SK-N-SH (cell line): ENCODE measurements around the gene MGAT5. TPM values are rescaled to one million over a fixed set of nuclear protein-coding genes. Genes with fewer than 3 reads are reported as not detected.
"Not testable (repeated sequence)": the region's sequence is repeated elsewhere in the genome, so short reads cannot be mapped to it uniquely, and the experiment has no call there.

Source experiments
- CTCF ChIA-PET: fragments of 300-600, 350-600 bp; formaldehyde crosslinking; extraction: SDS; loops from one replicate; lab custom pipeline; 2021; lab: Yijun Ruan, JAX
- POLR2A ChIA-PET: fragments of 350-600 bp; sonication (Branson Sonifier 250); formaldehyde crosslinking; extraction: SDS; loops from one replicate; lab custom pipeline; 2020; ENCODE audit warnings: antibody characterized with exemption, inconsistent platforms; lab: Yijun Ruan, JAX
- DNase-seq: peaks from one replicate; pipeline ENCODE4 v3.0.0; 2012
- H2AFZ ChIP-seq: fragments of 200-600 bp; sonication (generic); 2 replicates; pipeline ENCODE4 v1.8.1; 2016; ENCODE audit warnings: antibody characterized with exemption, mild to moderate bottlenecking, low read depth
- H3F3A ChIP-seq: fragments of 200-600 bp; sonication (generic); replicated peaks from 2 replicates; pipeline ENCODE3; 2016; ENCODE audit warnings: antibody characterized with exemption, mild to moderate bottlenecking; ENCODE audit not compliant: insufficient read depth
- H3K27ac ChIP-seq, 2 experiments: fragments of 200-500 bp in 1 of 2; fragments of 200-600 bp in 1 of 2; sonication (Bioruptor generic) in 1 of 2; sonication (generic), shearing (Covaris generic) in 1 of 2; 2 replicates each; pipeline versions ENCODE4 v1.5.1 to v1.6.1; 2014 to 2016; ENCODE audit warnings: low read depth in 2 of 2, inconsistent platforms in 1 of 2, low read length in 1 of 2, mild to moderate bottlenecking in 1 of 2, mixed read lengths in 1 of 2
- H3K27me3 ChIP-seq: fragments of 200-600 bp; sonication (generic), shearing (Covaris generic); 2 replicates; pipeline ENCODE4 v1.6.1; 2016; ENCODE audit warnings: mixed run types; ENCODE audit not compliant: insufficient read depth
- H3K36me3 ChIP-seq, 2 experiments: fragments of 200-500 bp in 1 of 2; fragments of 200-600 bp in 1 of 2; sonication (Bioruptor generic) in 1 of 2; sonication (generic) in 1 of 2; replicated peaks in 1 of 2; 2 replicates each; pipeline versions ENCODE3 to v1.5.1; 2014 to 2016; ENCODE audit warnings: low read length in 1 of 2, mild to moderate bottlenecking in 1 of 2; ENCODE audit not compliant: insufficient read depth in 2 of 2, control insufficient read depth in 1 of 2
- H3K4me1 ChIP-seq, 2 experiments: fragments of 200-500 bp in 1 of 2; fragments of 200-600 bp in 1 of 2; sonication (Bioruptor generic) in 1 of 2; sonication (generic), shearing (Covaris generic) in 1 of 2; 2 replicates each; pipeline versions ENCODE4 v1.5.1 to v1.6.1; 2014 to 2016; ENCODE audit warnings: low read depth in 1 of 2, low read length in 1 of 2, mixed run types in 1 of 2; ENCODE audit not compliant: insufficient read depth in 2 of 2, control insufficient read depth in 1 of 2
- H3K4me2 ChIP-seq: fragments of 200-600 bp; sonication (generic), shearing (Covaris generic); 2 replicates; pipeline ENCODE4 v1.6.1; 2017; ENCODE audit warnings: mixed run types
- H3K4me3 ChIP-seq, 2 experiments: fragments of 200-500 bp in 1 of 2; fragments of 200-600 bp in 1 of 2; sonication (Bioruptor generic) in 1 of 2; sonication (generic), shearing (Covaris generic) in 1 of 2; 2 replicates each; pipeline versions ENCODE4 v1.5.1 to v1.8.1; 2014 to 2016; ENCODE audit warnings: low read depth in 2 of 2, inconsistent platforms in 1 of 2, low read length in 1 of 2, mild to moderate bottlenecking in 1 of 2, mixed read lengths in 1 of 2, moderate library complexity in 1 of 2
- H3K79me2 ChIP-seq: fragments of 200-600 bp; sonication (generic); 2 replicates; pipeline ENCODE4 v1.8.1; 2017; ENCODE audit warnings: mild to moderate bottlenecking; ENCODE audit not compliant: insufficient read depth
- H3K9ac ChIP-seq: fragments of 200-600 bp; sonication (generic); 2 replicates; pipeline ENCODE4 v1.6.1; 2017; ENCODE audit warnings: mixed run types
- H3K9me2 ChIP-seq: fragments of 200-600 bp; sonication (generic); 2 replicates; pipeline ENCODE4 v1.6.1; 2017; ENCODE audit warnings: mixed run types
- H3K9me3 ChIP-seq: fragments of 200-600 bp; sonication (generic); 2 replicates; pipeline ENCODE4 v1.6.1; 2017; ENCODE audit warnings: mixed run types, mild to moderate bottlenecking, moderate library complexity
- H4K20me1 ChIP-seq: fragments of 200-600 bp; sonication (generic); 2 replicates; pipeline ENCODE4 v1.6.1; 2017; ENCODE audit warnings: mild to moderate bottlenecking, mixed run types; ENCODE audit not compliant: insufficient read depth
- CHD2 ChIP-seq: fragments of 150-350 bp; IDR thresholded peaks from 2 replicates; pipeline ENCODE4 v1.6.1; 2018; ENCODE audit warnings: low read length; ENCODE audit not compliant: partially characterized antibody
- CTCF ChIP-seq: fragments of 200-600 bp; sonication (generic); IDR thresholded peaks from 2 replicates; pipeline ENCODE4 v1.6.1; 2017; ENCODE audit warnings: antibody characterized with exemption, mild to moderate bottlenecking, moderate library complexity
- EP300 ChIP-seq, 2 experiments: IDR thresholded peaks; 2 replicates each; pipeline versions ENCODE4 v1.4.0 to v1.6.1; 2012; ENCODE audit warnings: borderline replicate concordance in 1 of 2, low read depth in 1 of 2, low read length in 1 of 2
- EZH2phosphoT487 ChIP-seq: fragments of 200-600 bp; sonication (generic); IDR thresholded peaks from 2 replicates; pipeline ENCODE4 v1.6.1; 2017; ENCODE audit warnings: low read depth, mixed run types, mild to moderate bottlenecking, antibody characterized with exemption, moderate library complexity, borderline replicate concordance
- FOXJ3 ChIP-seq: sonication (generic); formaldehyde crosslinking; IDR thresholded peaks from 2 replicates; pipeline ENCODE4 v1.5.1; 2020; ENCODE audit warnings: mild to moderate bottlenecking, missing genetic modification reagents
- GABPA ChIP-seq: IDR thresholded peaks from 2 replicates; pipeline ENCODE4 v1.4.0; 2012; ENCODE audit warnings: low read depth, mild to moderate bottlenecking
- IRF3 ChIP-seq: fragments of 150-350 bp; IDR thresholded peaks from 2 replicates; pipeline ENCODE4 v1.6.1; 2016; ENCODE audit warnings: mild to moderate bottlenecking, low read depth, low read length
- JUND ChIP-seq: IDR thresholded peaks from 2 replicates; pipeline ENCODE4 v1.4.0; 2012
- MAX ChIP-seq: IDR thresholded peaks from 2 replicates; pipeline ENCODE4 v1.4.0; 2012; ENCODE audit warnings: low read depth
- PBX3 ChIP-seq: IDR thresholded peaks from 2 replicates; pipeline ENCODE4; 2012
- POLR2AphosphoS5 ChIP-seq: IDR thresholded peaks from 2 replicates; pipeline ENCODE4 v1.6.1; 2012; ENCODE audit warnings: low read depth, low read length
- RAD21 ChIP-seq: IDR thresholded peaks from 2 replicates; pipeline ENCODE4 v1.6.1; 2012; ENCODE audit warnings: mild to moderate bottlenecking, low read length
- RFX5 ChIP-seq: IDR thresholded peaks from 2 replicates; pipeline ENCODE4 v1.6.1; 2012; ENCODE audit warnings: mild to moderate bottlenecking, improper control_type of control experiment, low read length
- SIN3A ChIP-seq: IDR thresholded peaks from 2 replicates; pipeline ENCODE4 v1.6.1; 2012; ENCODE audit warnings: low read depth, mild to moderate bottlenecking, low read length, moderate library complexity, borderline replicate concordance
- TAF1 ChIP-seq: IDR thresholded peaks from 2 replicates; pipeline ENCODE4 v1.6.1; 2012; ENCODE audit warnings: low read depth, mild to moderate bottlenecking, low read length, moderate library complexity, borderline replicate concordance
- TEAD4 ChIP-seq: IDR thresholded peaks from 2 replicates; pipeline ENCODE4 v1.4.0; 2012; ENCODE audit warnings: mild to moderate bottlenecking, borderline replicate concordance; ENCODE audit not compliant: insufficient read depth
- USF1 ChIP-seq: IDR thresholded peaks from 2 replicates; pipeline ENCODE4 v1.4.0; 2012; ENCODE audit warnings: low read depth, borderline replicate concordance
- USF2 ChIP-seq: fragments of 150-350 bp; IDR thresholded peaks from 2 replicates; pipeline ENCODE4 v1.6.1; 2017; ENCODE audit warnings: antibody characterized with exemption, low read length, low read depth, borderline replicate concordance
- WGBS: methylation state at CpG from one replicate; pipeline ENCODE4 v1.1.6; 2017; ENCODE audit warnings: low lambda C conversion rate; 5-methylcytosine and 5-hydroxymethylcytosine counted together
- polyA plus RNA-seq, 3 experiments: library from polyadenylated mRNA; depleted of rRNA; stranded (reverse); fragments of >200 nt; gene quantifications; 2 replicates each; pipeline ENCODE4 v1.2.3, GENCODE V29; 2012

MGAT5 gene
- polyA plus RNA-seq, 1 of the 3 experiments (the other 2 are of a cell fraction), result 18.2 TPM

- TF ChIP-seq JUND (no peak), TEAD4 (no peak), TAF1 (no peak), SIN3A (no peak), EP300 (IDR thresholded peaks at IDR 0.05; ENCODE audit: borderline replicate concordance in 1 of 2, low read depth in 1 of 2, low read length in 1 of 2) (no peak)
These were observed 215.7 kb downstream of the MGAT5 start (continued) for GRCh38 chr2:134469516-134470115.

GRCh38 chr2:134470561-134471168 is 216.8 kb downstream of the MGAT5 start:
- no peak for DNase-seq
- Histone ChIP-seq H3K4me1 (no peaks in the 10 kb centered on the region), H3K9me2 (no peaks in the 10 kb centered on the region), H3K27ac (no peak overlapping the region), H3K4me3 (no peak overlapping the region), H4K20me1 (no peaks in the 10 kb centered on the region), H3K9ac (no peak overlapping the region), H3F3A (no peaks in the 10 kb centered on the region), H3K36me3 (no peaks in the 10 kb centered on the region), H2AFZ (no peak overlapping the region), H3K9me3 (no peaks in the 10 kb centered on the region), H3K4me2 (no peak overlapping the region), H3K79me2 (no peaks in the 10 kb centered on the region), H3K27me3 (no peaks in the 10 kb centered on the region)
- CTCF ChIA-PET, result interaction anchor here (1.3 to 2.4 kb wide), 2 partner anchors 10 to 20 kb away, joined by 7 to 10 read pairs; no protein-coding TSS in a partner anchor
- TF ChIP-seq TEAD4, result no peak
- TF ChIP-seq RAD21, result no peak
- TF ChIP-seq GABPA, result no peak
- TF ChIP-seq SIN3A, result no peak
- TF ChIP-seq POLR2AphosphoS5, result no peak
- no peak for TF ChIP-seq CHD2
- TF ChIP-seq PBX3, result no peak
- TF ChIP-seq IRF3, result no peak
- no peak for TF ChIP-seq TAF1
- no peak for TF ChIP-seq USF1
- TF ChIP-seq USF2, result no peak
- TF ChIP-seq MAX, result no peak
- TF ChIP-seq RFX5, result no peak
- TF ChIP-seq EZH2phosphoT487, result no peak
- no peak for TF ChIP-seq FOXJ3 (CRISPR knock-in tag)
- TF ChIP-seq CTCF, result no peak
- POLR2A ChIA-PET, result no interaction called here
- 69% methylated on average over 8 of the region's 8 CpGs for WGBS

- POLR2A ChIA-PET, H3K79me2 ChIP-seq, H3K9me3 ChIP-seq, H3K27me3 ChIP-seq, H3K4me3 ChIP-seq, H3F3A ChIP-seq, H2AFZ ChIP-seq, H3K9ac ChIP-seq, H3K27ac ChIP-seq, H3K4me1 ChIP-seq, H3K36me3 ChIP-seq, H3K9me2 ChIP-seq, DNase-seq, H3K4me2 ChIP-seq, H4K20me1 ChIP-seq: not testable (repeated sequence)
- 36% methylated on average over 8 of the region's 8 CpGs for WGBS
- CTCF ChIA-PET, result interaction anchor here (3.0 kb wide), 1 partner anchor 26 kb away, joined by 10 read pairs; no protein-coding TSS in a partner anchor
These were observed 223.1 kb downstream of the MGAT5 start for GRCh38 chr2:134476982-134477381.
